Measurements from ENCODE around the gene FXYD3. TPM values are rescaled to one million over a fixed set of nuclear protein-coding genes. Genes with fewer than 3 reads are reported as not detected.
"Not testable (repeated sequence)": the region's sequence is repeated elsewhere in the genome, so short reads cannot be mapped to it uniquely, and the experiment has no call there.

FXYD3 gene
- total RNA-seq, 4 donors from 2014 or later = 1.2 to 38.8 (median 4.2) TPM

- Histone ChIP-seq H3K36me3 (peaks cover 0 to 6% of the 10 kb centered on the region in 2 donors), H3K4me3 (no peak overlapping the region), H3K27me3 (no peaks in the 10 kb centered on the region), H3K9me3 (no peaks in the 10 kb centered on the region), H3K27ac (no peak overlapping the region), H3K4me1 (peaks cover 0 to 32% (median 4%) of the 10 kb centered on the region in 3 donors)
- TF ChIP-seq POLR2A (IDR thresholded peaks at IDR 0.05) (no peak), POLR2AphosphoS5 (IDR thresholded peaks at IDR 0.05) (no peak), EP300 (IDR thresholded peaks at IDR 0.05) (no peak)
- TF ChIP-seq, protein P1, sequence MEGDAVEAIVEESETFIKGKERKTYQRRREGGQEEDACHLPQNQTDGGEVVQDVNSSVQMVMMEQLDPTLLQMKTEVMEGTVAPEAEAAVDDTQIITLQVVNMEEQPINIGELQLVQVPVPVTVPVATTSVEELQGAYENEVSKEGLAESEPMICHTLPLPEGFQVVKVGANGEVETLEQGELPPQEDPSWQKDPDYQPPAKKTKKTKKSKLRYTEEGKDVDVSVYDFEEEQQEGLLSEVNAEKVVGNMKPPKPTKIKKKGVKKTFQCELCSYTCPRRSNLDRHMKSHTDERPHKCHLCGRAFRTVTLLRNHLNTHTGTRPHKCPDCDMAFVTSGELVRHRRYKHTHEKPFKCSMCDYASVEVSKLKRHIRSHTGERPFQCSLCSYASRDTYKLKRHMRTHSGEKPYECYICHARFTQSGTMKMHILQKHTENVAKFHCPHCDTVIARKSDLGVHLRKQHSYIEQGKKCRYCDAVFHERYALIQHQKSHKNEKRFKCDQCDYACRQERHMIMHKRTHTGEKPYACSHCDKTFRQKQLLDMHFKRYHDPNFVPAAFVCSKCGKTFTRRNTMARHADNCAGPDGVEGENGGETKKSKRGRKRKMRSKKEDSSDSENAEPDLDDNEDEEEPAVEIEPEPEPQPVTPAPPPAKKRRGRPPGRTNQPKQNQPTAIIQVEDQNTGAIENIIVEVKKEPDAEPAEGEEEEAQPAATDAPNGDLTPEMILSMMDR (IDR thresholded peaks at IDR 0.05) = no peak
- 86 to 90% methylated on average over 1 to 8 of the region's 9 CpGs for WGBS, 2 donors (ENCODE audit: low coverage in 1 of 2)
- no peak for ATAC-seq
Observed at GRCh38 chr19:35128398-35129057, 12.9 kb downstream of the FXYD3 start.

GRCh38 chr19:35129724-35130274 lies 14.2 kb downstream of the FXYD3 start:
- peaks cover 0 to 23% (median 3%) of the 10 kb centered on the region in 3 donors for H3K4me1 ChIP-seq
- H3K9me3 ChIP-seq, ATAC-seq, H3K27ac ChIP-seq, H3K36me3 ChIP-seq, H3K4me3 ChIP-seq, H3K27me3 ChIP-seq: not testable (repeated sequence)
- 52 to 60% methylated on average over 5 to 6 of the region's 14 CpGs for WGBS, 2 donors (ENCODE audit: low coverage in 1 of 2)

DNA sequence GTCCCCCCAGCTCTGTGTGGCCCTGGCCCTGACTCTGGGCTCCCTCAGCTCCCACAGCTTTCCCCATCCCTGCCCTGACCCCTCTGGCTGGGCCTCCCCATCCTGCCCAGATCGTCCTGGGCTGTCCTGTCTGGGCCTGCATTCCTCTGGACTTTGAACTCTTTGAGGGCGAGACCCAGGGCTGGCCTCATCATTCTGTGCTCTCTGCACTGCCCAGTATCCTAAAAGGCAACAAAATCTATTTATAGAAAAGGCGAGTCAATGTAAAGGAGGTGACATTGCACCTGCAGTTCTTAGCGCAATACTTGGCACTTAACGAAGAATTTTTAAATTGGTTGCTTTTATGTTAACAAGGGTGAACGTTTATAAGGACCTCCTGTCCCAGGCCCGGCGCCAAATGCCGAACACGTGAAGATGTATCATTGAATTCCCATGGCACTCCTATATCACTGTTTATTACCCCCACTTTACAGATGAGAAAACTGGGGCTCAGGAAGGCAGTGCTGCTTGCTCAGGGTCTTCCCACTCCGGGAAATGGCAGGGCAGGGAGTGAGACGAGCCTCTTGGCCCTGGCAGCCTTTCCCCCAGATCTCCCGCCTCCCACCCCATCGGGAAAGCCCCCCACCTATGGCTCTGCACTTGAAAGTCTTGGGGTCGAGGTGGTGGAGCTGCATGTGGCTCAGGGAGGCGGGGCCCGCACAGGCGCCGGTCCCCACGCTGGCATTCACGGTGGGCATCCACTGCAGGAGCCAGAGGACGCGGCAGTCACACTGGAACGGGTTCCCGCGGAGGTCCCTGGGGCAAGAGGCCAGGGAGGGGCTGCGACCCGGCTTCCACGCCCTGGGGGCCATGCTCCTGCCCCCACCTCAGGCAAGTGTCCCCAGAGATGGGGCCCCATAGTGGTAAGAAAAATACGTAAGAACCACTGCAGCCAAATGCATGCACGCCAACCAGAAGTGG lies 15.4 kb downstream of the FXYD3 start:
- Histone ChIP-seq H3K4me3 (peak overlapping the region in 1 of 2 donors; percentile 46), H3K4me1 (peaks cover 0 to 23% (median 0%) of the 10 kb centered on the region in 3 donors), H3K9me3 (no peaks in the 10 kb centered on the region), H3K27me3 (no peaks in the 10 kb centered on the region), H3K27ac (peak overlapping the region in 1 of 4 donors; percentile 44), H3K36me3 (peaks cover 0 to 6% of the 10 kb centered on the region in 2 donors)
- WGBS, 2 donors (ENCODE audit: low coverage in 1 of 2) = 58 to 83% methylated on average over 9 to 11 of the region's 31 CpGs
- TF ChIP-seq EP300 (IDR thresholded peaks at IDR 0.05) (no peak), POLR2A (IDR thresholded peaks at IDR 0.05) (no peak), POLR2AphosphoS5 (IDR thresholded peaks at IDR 0.05) (no peak)
- TF ChIP-seq, protein P1 (IDR thresholded peaks at IDR 0.05) = no peak
- no peak for ATAC-seq

- Histone ChIP-seq H3K27ac (peak overlapping the region in 1 of 4 donors; percentile 44), H3K27me3 (no peaks in the 10 kb centered on the region), H3K4me1 (peaks cover 0 to 26% (median 0%) of the 10 kb centered on the region in 3 donors), H3K9me3 (no peaks in the 10 kb centered on the region), H3K36me3 (peaks cover 0 to 6% of the 10 kb centered on the region in 2 donors), H3K4me3 (peak overlapping the region in 1 of 2 donors; percentile 46)
- ATAC-seq = no peak
- TF ChIP-seq EP300 (IDR thresholded peaks at IDR 0.05) = no peak
- TF ChIP-seq POLR2AphosphoS5 (IDR thresholded peaks at IDR 0.05) = no peak
- TF ChIP-seq, protein P1 (IDR thresholded peaks at IDR 0.05) = no peak
- no peak for TF ChIP-seq POLR2A (IDR thresholded peaks at IDR 0.05)
Observed at GRCh38 chr19:35132254-35132653, 16.6 kb downstream of the FXYD3 start.

DNA sequence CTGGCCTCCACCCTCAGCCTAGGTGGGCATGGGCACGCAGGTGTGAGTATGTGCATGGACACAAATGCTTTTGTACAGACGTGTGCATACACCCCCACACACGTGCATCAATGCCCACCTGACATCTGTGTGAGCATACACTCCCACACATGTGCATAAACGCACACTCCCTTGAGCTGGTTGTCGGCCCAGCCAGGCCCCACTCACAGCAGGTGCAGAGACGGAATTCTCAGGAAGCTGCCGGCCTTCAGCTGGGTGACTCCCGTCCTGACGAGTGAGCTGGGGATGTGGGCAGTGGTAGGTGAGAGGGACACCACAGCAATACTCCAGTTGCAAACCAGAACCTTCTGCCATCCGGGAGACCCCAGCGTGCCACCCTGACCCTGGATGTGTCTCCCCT lies 18.2 kb downstream of the FXYD3 start:
- peak overlapping the region in 1 of 2 donors; percentile 46 for H3K4me3 ChIP-seq
- peaks cover 0 to 41% (median 0%) of the 10 kb centered on the region in 3 donors for H3K4me1 ChIP-seq
- no peak for ATAC-seq
- 80% methylated on average over 1 of the region's 11 CpGs; no CpG with 5 or more reads in 1 of the 2 donors for WGBS, 2 donors (ENCODE audit: low coverage in 1 of 2)
- H3K9me3 ChIP-seq = no peaks in the 10 kb centered on the region
- H3K27ac ChIP-seq = peak overlapping the region in 3 of 4 donors; percentile 77 to 92 (median 90)
- peaks cover 0 to 6% of the 10 kb centered on the region in 2 donors for H3K36me3 ChIP-seq
- peaks cover 7% of the 10 kb centered on the region for H3K27me3 ChIP-seq
- TF ChIP-seq, protein P1 (IDR thresholded peaks at IDR 0.05) = no peak
- TF ChIP-seq POLR2AphosphoS5 (IDR thresholded peaks at IDR 0.05) (no peak), POLR2A (IDR thresholded peaks at IDR 0.05) (no peak), EP300 (IDR thresholded peaks at IDR 0.05) (no peak)

Data from gastroesophageal sphincter (tissue), 4 donors.